Left lung (tissue), 10 donors: Measurements from ENCODE around the gene TRPM3. TPM values are rescaled to one million over a fixed set of nuclear protein-coding genes. Genes with fewer than 3 reads are reported as not detected.

ENCODE experiments used
- ATAC-seq: fragments of 200-7000 bp; cut with Tn5 transposase; one replicate; pipeline ENCODE4 v1.9.1; 2020; ENCODE audit warnings: moderate library complexity
- DNase-seq, 4 donors: peaks; one replicate each; pipeline ENCODE4 v3.0.0-alpha.2; 2013 to 2020
- H3K27ac ChIP-seq, 2 donors: fragments of 200-600 bp; sonication (generic) in 1 of 2; one replicate each; pipeline versions ENCODE4 v1.5.0 to v1.8.0; 2020 to 2021
- H3K27me3 ChIP-seq, 2 donors: fragments of 200-600 bp; sonication (generic) in 1 of 2; one replicate each; pipeline versions ENCODE4 v1.5.0 to v1.8.0; 2020 to 2021
- H3K36me3 ChIP-seq, 2 donors: fragments of 200-600 bp; sonication (generic) in 1 of 2; one replicate each; pipeline versions ENCODE4 v1.5.0 to v1.8.0; 2020 to 2021
- H3K4me1 ChIP-seq, 2 donors: fragments of 200-600 bp; one replicate each; pipeline ENCODE4 v1.8.0; 2021
- H3K4me3 ChIP-seq, 2 donors: fragments of 200-600 bp; sonication (generic) in 1 of 2; one replicate each; pipeline versions ENCODE4 v1.5.0 to v1.8.0; 2020 to 2021; ENCODE audit warnings: mild to moderate bottlenecking in 1 of 2
- H3K9me3 ChIP-seq, 2 donors: fragments of 200-600 bp; sonication (generic) in 1 of 2; one replicate each; pipeline versions ENCODE4 v1.5.0 to v1.8.0; 2020 to 2021
- intact Hi-C, 2 donors: fragments of 100-400 bp; cut with DNase I; formaldehyde crosslinking; loops; one replicate each; pipeline versions ENCODE4 v1.11.2 to v1.14.2; 2022
- polyA plus RNA-seq, 6 donors: library from polyadenylated mRNA; unstranded; fragments of 120-200 nt; gene quantifications; one replicate each; pipeline ENCODE4 v1.2.1, GENCODE V29; 2013; ENCODE audit not compliant: insufficient read length in 6 of 6
- total RNA-seq, 2 donors: library from RNA; stranded (reverse); fragmentation: NEBNext Ultra II Directional; extraction: Animal tissue kit (Norgen Biotek cat#: 25700); gene quantifications; one replicate each; pipeline ENCODE4 v1.2.1, GENCODE V29; 2021
- TF ChIP-seq, protein P1 (sequence below), 2 donors: fragments of 200-600 bp; sonication (generic) in 1 of 2; IDR thresholded peaks; one replicate each; pipeline versions ENCODE4 v1.5.0 to v1.8.0; 2021; ENCODE audit warnings: antibody characterized with exemption in 2 of 2
- donor health status: DM: no; HTN: yes; CAD: no.
- donor health status: DM: no; HTN: no; CAD: no.

Gene TRPM3
- total and polyA plus RNA-seq, 8 donors = 0.17 to 2.1 (median 1.2) TPM

GRCh38 chr9:70595211-70595610 is 526.2 kb downstream of the TRPM3 start:
- Histone ChIP-seq H3K27ac (no peak overlapping the region), H3K9me3 (no peaks in the 10 kb centered on the region), H3K4me3 (no peak overlapping the region), H3K36me3 (no peaks in the 10 kb centered on the region), H3K27me3 (no peaks in the 10 kb centered on the region), H3K4me1 (peaks cover 0 to 8% of the 10 kb centered on the region in 2 donors)
- DNase-seq (no peak), ATAC-seq (no peak)
- TF ChIP-seq, protein P1, sequence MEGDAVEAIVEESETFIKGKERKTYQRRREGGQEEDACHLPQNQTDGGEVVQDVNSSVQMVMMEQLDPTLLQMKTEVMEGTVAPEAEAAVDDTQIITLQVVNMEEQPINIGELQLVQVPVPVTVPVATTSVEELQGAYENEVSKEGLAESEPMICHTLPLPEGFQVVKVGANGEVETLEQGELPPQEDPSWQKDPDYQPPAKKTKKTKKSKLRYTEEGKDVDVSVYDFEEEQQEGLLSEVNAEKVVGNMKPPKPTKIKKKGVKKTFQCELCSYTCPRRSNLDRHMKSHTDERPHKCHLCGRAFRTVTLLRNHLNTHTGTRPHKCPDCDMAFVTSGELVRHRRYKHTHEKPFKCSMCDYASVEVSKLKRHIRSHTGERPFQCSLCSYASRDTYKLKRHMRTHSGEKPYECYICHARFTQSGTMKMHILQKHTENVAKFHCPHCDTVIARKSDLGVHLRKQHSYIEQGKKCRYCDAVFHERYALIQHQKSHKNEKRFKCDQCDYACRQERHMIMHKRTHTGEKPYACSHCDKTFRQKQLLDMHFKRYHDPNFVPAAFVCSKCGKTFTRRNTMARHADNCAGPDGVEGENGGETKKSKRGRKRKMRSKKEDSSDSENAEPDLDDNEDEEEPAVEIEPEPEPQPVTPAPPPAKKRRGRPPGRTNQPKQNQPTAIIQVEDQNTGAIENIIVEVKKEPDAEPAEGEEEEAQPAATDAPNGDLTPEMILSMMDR (IDR thresholded peaks at IDR 0.05) = no peak
- intact Hi-C loops = loop anchor here in 1 of 2 donors (10.0 kb wide), 1 partner anchor 180 kb away; the partner anchor contains the start of gene KLF9

DNA sequence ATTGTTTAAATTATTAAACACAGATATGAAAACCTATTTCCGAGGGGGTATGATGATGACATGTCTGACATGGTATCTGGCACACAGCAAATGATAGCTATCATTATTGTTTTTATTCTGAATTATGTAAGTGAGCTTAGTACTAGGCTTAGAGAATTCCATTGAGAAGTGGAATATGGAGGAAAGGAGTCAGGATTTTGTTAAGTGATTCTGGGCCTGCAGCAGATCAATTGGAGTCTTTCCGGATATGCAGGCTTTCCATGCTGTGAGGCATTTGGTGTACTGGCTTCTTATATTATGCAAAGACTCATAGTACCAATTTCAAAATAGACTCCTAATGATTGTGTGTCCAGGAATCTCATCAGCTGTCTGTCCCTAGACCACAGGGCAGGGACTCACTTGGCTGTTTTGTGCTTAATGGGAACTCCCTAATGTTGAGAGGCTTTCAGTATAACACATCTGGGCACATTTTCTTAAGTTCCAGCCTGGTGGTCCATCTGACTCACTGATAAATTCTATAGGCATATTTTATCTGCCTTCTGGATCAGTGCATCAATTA is 527.0 kb downstream of the TRPM3 start:
- ATAC-seq (no peak), DNase-seq (no peak)
- Histone ChIP-seq H3K4me3 (no peak overlapping the region), H3K4me1 (peaks cover 0 to 8% of the 10 kb centered on the region in 2 donors), H3K9me3 (no peaks in the 10 kb centered on the region), H3K27ac (no peak overlapping the region), H3K36me3 (no peaks in the 10 kb centered on the region), H3K27me3 (no peaks in the 10 kb centered on the region)
- intact Hi-C loops = loop anchor here in 1 of 2 donors (10.0 kb wide), 1 partner anchor 180 kb away; the partner anchor contains the start of gene KLF9
- TF ChIP-seq, protein P1 (IDR thresholded peaks at IDR 0.05) = no peak

GRCh38 chr9:70593241-70593640 is 528.2 kb downstream of the TRPM3 start:
- Histone ChIP-seq H3K4me3 (no peak overlapping the region), H3K36me3 (no peaks in the 10 kb centered on the region), H3K4me1 (peaks cover 0 to 8% of the 10 kb centered on the region in 2 donors), H3K9me3 (no peaks in the 10 kb centered on the region), H3K27ac (no peak overlapping the region), H3K27me3 (no peaks in the 10 kb centered on the region)
- DNase-seq (no peak), ATAC-seq (no peak)
- TF ChIP-seq, protein P1 (IDR thresholded peaks at IDR 0.05) = no peak
- intact Hi-C loops = loop anchor here in 1 of 2 donors (10.0 kb wide), 1 partner anchor 178 kb away; the partner anchor contains the start of gene KLF9

DNA sequence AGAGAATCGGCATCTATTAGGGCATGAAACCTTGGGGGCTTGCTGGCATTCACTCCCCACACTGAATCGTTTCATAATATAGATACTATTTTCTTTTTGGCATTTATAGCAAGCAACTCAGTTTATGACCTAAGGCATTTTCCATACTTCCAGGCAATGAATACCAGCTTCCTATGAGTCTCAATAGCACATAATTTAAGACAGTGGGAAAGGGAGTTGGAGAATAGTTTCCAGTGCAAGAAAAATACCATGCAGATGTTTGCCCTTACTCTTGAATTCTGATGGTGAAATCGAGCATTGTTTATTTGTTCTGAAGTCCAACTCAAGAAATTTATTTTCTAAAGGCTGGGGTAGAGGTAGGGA is 531.1 kb downstream of the TRPM3 start:
- H3K27me3 ChIP-seq = no peaks in the 10 kb centered on the region
- peaks cover 0 to 8% of the 10 kb centered on the region in 2 donors for H3K4me1 ChIP-seq
- H3K9me3 ChIP-seq = no peaks in the 10 kb centered on the region
- H3K27ac ChIP-seq = peak overlapping the region; percentile 20 to 72
- ATAC-seq (peak; percentile 20), DNase-seq (no peak)
- intact Hi-C loops = loop anchor here in 1 of 2 donors (10.0 kb wide), 1 partner anchor 175 kb away; the partner anchor contains the start of gene KLF9
- no peaks in the 10 kb centered on the region for H3K36me3 ChIP-seq
- TF ChIP-seq, protein P1 (IDR thresholded peaks at IDR 0.05) = no peak
- no peak overlapping the region for H3K4me3 ChIP-seq

DNA sequence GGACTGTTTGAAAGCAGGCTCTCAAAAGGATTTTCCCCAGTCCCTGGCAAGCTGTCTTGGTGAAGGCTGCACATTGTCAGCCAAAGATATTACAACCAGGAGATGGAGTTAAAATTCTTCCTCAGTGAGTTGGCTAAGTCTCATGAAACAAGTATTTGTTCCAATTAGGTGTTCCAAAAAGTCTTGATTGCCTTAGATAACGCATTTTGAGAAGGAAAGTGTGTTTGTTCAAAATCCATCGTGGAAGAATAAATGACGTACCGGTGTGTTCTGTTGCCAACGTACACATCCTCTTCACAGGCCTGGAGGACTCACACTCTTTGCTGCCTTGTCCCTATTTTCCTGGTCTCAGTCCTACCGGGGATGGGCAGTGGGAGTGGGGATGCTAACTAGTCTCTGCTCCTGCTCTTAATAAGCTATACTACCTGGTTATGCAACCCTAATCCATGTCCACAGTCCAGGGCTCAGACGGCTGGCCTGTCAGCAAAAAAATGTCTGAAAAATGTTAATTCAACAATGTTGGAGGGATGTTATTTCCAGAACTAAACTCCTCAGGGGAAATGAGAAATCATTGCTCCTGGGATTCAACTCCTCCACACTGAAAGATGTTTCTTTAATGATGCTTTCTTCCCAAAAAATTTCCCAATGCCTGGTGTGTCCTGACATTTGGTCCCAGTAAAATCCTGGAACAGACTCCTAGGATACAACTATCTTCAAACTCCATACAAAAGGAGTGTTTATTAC is 531.7 kb downstream of the TRPM3 start:
- H3K27ac ChIP-seq = peak overlapping the region; percentile 20 to 72
- H3K4me1 ChIP-seq = peaks cover 0 to 7% of the 10 kb centered on the region in 2 donors
- no peaks in the 10 kb centered on the region for H3K9me3 ChIP-seq
- ATAC-seq (peak; percentile 69), DNase-seq (no peak)
- TF ChIP-seq, protein P1 (IDR thresholded peaks at IDR 0.05) = no peak
- no peak overlapping the region for H3K4me3 ChIP-seq
- intact Hi-C loops = loop anchor here (10.0 kb wide), 1 partner anchor 175 kb away; the partner anchor contains the start of gene KLF9 (in 2 of the 2)
- no peaks in the 10 kb centered on the region for H3K36me3 ChIP-seq
- H3K27me3 ChIP-seq = no peaks in the 10 kb centered on the region
